Measurements from ENCODE around the gene CST5.

DNA sequence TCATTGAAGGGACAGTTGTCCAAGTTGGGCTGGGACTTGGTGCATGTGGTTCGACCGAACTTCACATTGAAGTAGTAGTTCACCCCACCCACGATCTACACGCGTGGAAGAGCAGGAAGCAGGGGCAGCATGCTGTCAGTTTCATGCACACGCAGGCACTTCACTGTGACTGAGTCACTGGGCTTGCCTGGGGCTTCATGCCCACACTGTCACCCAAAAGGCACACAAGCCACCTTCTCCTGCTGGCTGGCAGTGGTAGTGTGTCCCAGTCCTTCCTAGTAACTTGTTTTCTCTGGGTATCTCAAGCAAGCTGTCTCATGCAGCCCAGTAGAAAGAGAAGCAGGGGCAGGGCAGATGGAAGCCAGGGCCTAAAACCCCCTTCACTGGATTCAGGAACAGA lies 2.0 kb downstream of the CST5 start:
- TF ChIP-seq TAF1 (IDR thresholded peaks at IDR 0.05; ENCODE audit: borderline replicate concordance, insufficient read depth, low read length) = no peak
- TF ChIP-seq POLR2AphosphoS5 (IDR thresholded peaks at IDR 0.05; ENCODE audit: low read depth, low read length) = no peak
- TF ChIP-seq, protein P1, sequence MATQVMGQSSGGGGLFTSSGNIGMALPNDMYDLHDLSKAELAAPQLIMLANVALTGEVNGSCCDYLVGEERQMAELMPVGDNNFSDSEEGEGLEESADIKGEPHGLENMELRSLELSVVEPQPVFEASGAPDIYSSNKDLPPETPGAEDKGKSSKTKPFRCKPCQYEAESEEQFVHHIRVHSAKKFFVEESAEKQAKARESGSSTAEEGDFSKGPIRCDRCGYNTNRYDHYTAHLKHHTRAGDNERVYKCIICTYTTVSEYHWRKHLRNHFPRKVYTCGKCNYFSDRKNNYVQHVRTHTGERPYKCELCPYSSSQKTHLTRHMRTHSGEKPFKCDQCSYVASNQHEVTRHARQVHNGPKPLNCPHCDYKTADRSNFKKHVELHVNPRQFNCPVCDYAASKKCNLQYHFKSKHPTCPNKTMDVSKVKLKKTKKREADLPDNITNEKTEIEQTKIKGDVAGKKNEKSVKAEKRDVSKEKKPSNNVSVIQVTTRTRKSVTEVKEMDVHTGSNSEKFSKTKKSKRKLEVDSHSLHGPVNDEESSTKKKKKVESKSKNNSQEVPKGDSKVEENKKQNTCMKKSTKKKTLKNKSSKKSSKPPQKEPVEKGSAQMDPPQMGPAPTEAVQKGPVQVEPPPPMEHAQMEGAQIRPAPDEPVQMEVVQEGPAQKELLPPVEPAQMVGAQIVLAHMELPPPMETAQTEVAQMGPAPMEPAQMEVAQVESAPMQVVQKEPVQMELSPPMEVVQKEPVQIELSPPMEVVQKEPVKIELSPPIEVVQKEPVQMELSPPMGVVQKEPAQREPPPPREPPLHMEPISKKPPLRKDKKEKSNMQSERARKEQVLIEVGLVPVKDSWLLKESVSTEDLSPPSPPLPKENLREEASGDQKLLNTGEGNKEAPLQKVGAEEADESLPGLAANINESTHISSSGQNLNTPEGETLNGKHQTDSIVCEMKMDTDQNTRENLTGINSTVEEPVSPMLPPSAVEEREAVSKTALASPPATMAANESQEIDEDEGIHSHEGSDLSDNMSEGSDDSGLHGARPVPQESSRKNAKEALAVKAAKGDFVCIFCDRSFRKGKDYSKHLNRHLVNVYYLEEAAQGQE (IDR thresholded peaks at IDR 0.05; ENCODE audit: insufficient read depth in 1 of 2, low read depth in 2 of 2, low read length in 2 of 2) = no peak

Data from PFSK-1 (cell line).